Measurements from ENCODE around the gene AK8.

- TF ChIP-seq CTCF (IDR thresholded peaks at IDR 0.05; ENCODE audit: insufficient read depth, low read length, poor library complexity, severe bottlenecking) (no peak), EZH2phosphoT487 (conservative IDR thresholded peaks at IDR 0.05; ENCODE audit: low read length) (no peak)
Measured at GRCh38 chr9:132711846-132712245, 166.2 kb downstream of the AK8 start.
